ENCODE data around the gene FRMD4A. TPM values are rescaled to one million over a fixed set of nuclear protein-coding genes. Genes with fewer than 3 reads are reported as not detected.

FRMD4A gene
- total RNA-seq, 2 experiments from 2014 or later, result 3.1 to 3.7 TPM

GRCh38 chr10:13812804-13813203 lies 517.9 kb downstream of the FRMD4A start:
- Histone ChIP-seq H3K9me3 (ENCODE audit: control insufficient read depth in 1 of 2, insufficient read depth in 1 of 2, low read length in 2 of 2) (peaks cover 0 to 4% of the 10 kb centered on the region in 2 experiments), H3K27ac (ENCODE audit: low read depth in 1 of 2, low read length in 2 of 2) (no peak overlapping the region), H3K4me1 (ENCODE audit: insufficient read depth, low read length) (peaks cover 6% of the 10 kb centered on the region), H3K36me3 (ENCODE audit: insufficient read depth, low read length) (no peaks in the 10 kb centered on the region), H3K27me3 (ENCODE audit: control insufficient read depth in 1 of 2, insufficient read depth in 2 of 2, low read length in 2 of 2) (no peaks in the 10 kb centered on the region), H3K4me3 (ENCODE audit: low read length) (no peak overlapping the region)
- CTCF ChIA-PET, result no interaction called here
- Mint-ChIP-seq H3K27ac (no peak overlapping the region), H3K4me1 (ENCODE audit: low read depth) (peaks cover 9% of the 10 kb centered on the region), H3K9me3 (peaks cover 6% of the 10 kb centered on the region), H3K4me3 (no peak overlapping the region), H3K36me3 (ENCODE audit: low read depth) (peaks cover 3% of the 10 kb centered on the region), H3K27me3 (no peaks in the 10 kb centered on the region)
- DNase-seq (no peak), ATAC-seq (ENCODE audit: poor library complexity) (no peak)
- intact Hi-C loops (cut with DNase I, micrococcal nuclease), result no loop called here
- POLR2A ChIA-PET, result no interaction called here
- TF ChIP-seq, protein P1, sequence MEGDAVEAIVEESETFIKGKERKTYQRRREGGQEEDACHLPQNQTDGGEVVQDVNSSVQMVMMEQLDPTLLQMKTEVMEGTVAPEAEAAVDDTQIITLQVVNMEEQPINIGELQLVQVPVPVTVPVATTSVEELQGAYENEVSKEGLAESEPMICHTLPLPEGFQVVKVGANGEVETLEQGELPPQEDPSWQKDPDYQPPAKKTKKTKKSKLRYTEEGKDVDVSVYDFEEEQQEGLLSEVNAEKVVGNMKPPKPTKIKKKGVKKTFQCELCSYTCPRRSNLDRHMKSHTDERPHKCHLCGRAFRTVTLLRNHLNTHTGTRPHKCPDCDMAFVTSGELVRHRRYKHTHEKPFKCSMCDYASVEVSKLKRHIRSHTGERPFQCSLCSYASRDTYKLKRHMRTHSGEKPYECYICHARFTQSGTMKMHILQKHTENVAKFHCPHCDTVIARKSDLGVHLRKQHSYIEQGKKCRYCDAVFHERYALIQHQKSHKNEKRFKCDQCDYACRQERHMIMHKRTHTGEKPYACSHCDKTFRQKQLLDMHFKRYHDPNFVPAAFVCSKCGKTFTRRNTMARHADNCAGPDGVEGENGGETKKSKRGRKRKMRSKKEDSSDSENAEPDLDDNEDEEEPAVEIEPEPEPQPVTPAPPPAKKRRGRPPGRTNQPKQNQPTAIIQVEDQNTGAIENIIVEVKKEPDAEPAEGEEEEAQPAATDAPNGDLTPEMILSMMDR (IDR thresholded peaks at IDR 0.05), result no peak

DNA sequence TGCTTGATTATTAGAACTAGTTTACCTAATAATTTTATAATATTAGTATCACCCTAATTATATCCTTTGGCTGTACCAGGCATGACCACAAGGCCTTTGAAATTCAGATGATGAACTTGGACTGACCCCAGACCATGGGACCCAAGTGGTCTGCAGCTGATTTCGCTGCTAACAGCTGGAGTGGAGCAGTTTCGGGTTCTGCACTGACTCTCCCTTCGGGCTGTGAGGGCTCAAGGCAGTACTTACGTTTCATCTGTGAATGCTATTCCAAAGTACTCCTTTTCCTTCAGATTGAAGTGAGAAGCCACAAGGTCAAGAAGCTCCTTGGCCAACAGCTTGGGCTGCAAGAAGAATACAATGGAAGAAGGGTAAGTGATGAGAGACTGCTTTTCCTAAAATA lies 520.2 kb downstream of the FRMD4A start:
- ChIA-PET POLR2A (interaction anchor here (0.7 kb wide), 1 partner anchor 350 kb away, joined by 3 read pairs; no protein-coding TSS in a partner anchor), CTCF (no interaction called here)
- no peaks in the 10 kb centered on the region for H3K36me3 ChIP-seq (ENCODE audit: insufficient read depth, low read length)

GRCh38 chr10:13809427-13809826 lies 521.3 kb downstream of the FRMD4A start:
- H3K27me3 Mint-ChIP-seq, result no peaks in the 10 kb centered on the region
- no peak overlapping the region for H3K27ac Mint-ChIP-seq
- Histone ChIP-seq H3K9me3 (ENCODE audit: control insufficient read depth in 1 of 2, insufficient read depth in 1 of 2, low read length in 2 of 2) (no peaks in the 10 kb centered on the region), H3K4me3 (ENCODE audit: low read length) (no peak overlapping the region), H3K27me3 (ENCODE audit: control insufficient read depth in 1 of 2, insufficient read depth in 2 of 2, low read length in 2 of 2) (no peaks in the 10 kb centered on the region), H3K36me3 (ENCODE audit: insufficient read depth, low read length) (no peaks in the 10 kb centered on the region), H3K27ac (ENCODE audit: low read depth in 1 of 2, low read length in 2 of 2) (no peak overlapping the region), H3K4me1 (ENCODE audit: insufficient read depth, low read length) (peaks cover 12% of the 10 kb centered on the region)
- TF ChIP-seq, protein P1 (IDR thresholded peaks at IDR 0.05), result no peak
- H3K4me1 Mint-ChIP-seq (ENCODE audit: low read depth), result peaks cover 16% of the 10 kb centered on the region
- H3K36me3 Mint-ChIP-seq (ENCODE audit: low read depth), result no peaks in the 10 kb centered on the region
- intact Hi-C loops (cut with DNase I, micrococcal nuclease), result no loop called here
- ChIA-PET CTCF (no interaction called here), POLR2A (no interaction called here)
- H3K4me3 Mint-ChIP-seq, result no peak overlapping the region
- ATAC-seq (ENCODE audit: poor library complexity) (no peak), DNase-seq (no peak)
- H3K9me3 Mint-ChIP-seq, result no peaks in the 10 kb centered on the region

More for the DNA sequence above, 520.2 kb downstream of the FRMD4A start:
- Mint-ChIP-seq H3K9me3 (no peaks in the 10 kb centered on the region), H3K36me3 (ENCODE audit: low read depth) (no peaks in the 10 kb centered on the region), H3K4me3 (no peak overlapping the region), H3K4me1 (ENCODE audit: low read depth) (peaks cover 16% of the 10 kb centered on the region), H3K27ac (no peak overlapping the region), H3K27me3 (no peaks in the 10 kb centered on the region)
- DNase-seq (no peak), ATAC-seq (ENCODE audit: poor library complexity) (no peak)
- Histone ChIP-seq H3K9me3 (ENCODE audit: control insufficient read depth in 1 of 2, insufficient read depth in 1 of 2, low read length in 2 of 2) (no peaks in the 10 kb centered on the region), H3K27ac (ENCODE audit: low read depth in 1 of 2, low read length in 2 of 2) (no peak overlapping the region), H3K4me1 (ENCODE audit: insufficient read depth, low read length) (peaks cover 12% of the 10 kb centered on the region), H3K27me3 (ENCODE audit: control insufficient read depth in 1 of 2, insufficient read depth in 2 of 2, low read length in 2 of 2) (no peaks in the 10 kb centered on the region), H3K4me3 (ENCODE audit: low read length) (no peak overlapping the region)
- TF ChIP-seq, protein P1 (IDR thresholded peaks at IDR 0.05), result no peak
- intact Hi-C loops (cut with DNase I, micrococcal nuclease), result no loop called here
